DMS 273 (cell line): ENCODE measurements around the gene FZR1.

Experiments used
- DNase-seq: peaks from one replicate; lab custom pipeline; 2025; ENCODE audit not compliant: unreplicated experiment; lab: John Stamatoyannopoulos, UW

The FZR1 gene

GRCh38 chr19:3471954-3472655 is 34.0 kb upstream of the FZR1 start:
- peak; percentile 67 for DNase-seq

- DNase-seq: no peak
Measured at GRCh38 chr19:3474010-3474409, 32.1 kb upstream of the FZR1 start.

GRCh38 chr19:3474614-3475013 is 31.5 kb upstream of the FZR1 start:
- no peak for DNase-seq

- DNase-seq: no peak
Measured at GRCh38 chr19:3475449-3475848, 30.7 kb upstream of the FZR1 start.

- DNase-seq: no peak
Measured at GRCh38 chr19:3476830-3477229, 29.3 kb upstream of the FZR1 start.

GRCh38 chr19:3477506-3477905 is 28.6 kb upstream of the FZR1 start:
- no peak for DNase-seq

DNA sequence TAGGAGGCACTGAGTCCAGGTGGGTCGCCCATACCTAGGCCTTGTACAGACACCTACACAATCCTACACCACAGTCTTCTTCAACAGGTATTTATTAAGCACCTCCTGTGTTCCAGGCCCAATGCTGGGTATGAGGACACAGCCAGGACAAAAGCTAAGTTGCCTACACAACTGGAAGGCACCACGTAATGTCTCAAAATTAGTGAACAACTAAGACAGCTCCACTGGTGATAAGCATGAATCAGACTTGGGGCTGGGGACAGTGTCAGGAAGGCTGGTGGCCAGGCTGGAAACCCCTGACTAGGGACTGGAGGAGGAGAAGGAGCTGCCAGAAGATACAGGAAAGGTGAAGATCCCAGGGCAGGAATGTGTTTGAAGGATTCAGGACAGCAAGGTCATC is 28.2 kb upstream of the FZR1 start:
- no peak for DNase-seq

DNA sequence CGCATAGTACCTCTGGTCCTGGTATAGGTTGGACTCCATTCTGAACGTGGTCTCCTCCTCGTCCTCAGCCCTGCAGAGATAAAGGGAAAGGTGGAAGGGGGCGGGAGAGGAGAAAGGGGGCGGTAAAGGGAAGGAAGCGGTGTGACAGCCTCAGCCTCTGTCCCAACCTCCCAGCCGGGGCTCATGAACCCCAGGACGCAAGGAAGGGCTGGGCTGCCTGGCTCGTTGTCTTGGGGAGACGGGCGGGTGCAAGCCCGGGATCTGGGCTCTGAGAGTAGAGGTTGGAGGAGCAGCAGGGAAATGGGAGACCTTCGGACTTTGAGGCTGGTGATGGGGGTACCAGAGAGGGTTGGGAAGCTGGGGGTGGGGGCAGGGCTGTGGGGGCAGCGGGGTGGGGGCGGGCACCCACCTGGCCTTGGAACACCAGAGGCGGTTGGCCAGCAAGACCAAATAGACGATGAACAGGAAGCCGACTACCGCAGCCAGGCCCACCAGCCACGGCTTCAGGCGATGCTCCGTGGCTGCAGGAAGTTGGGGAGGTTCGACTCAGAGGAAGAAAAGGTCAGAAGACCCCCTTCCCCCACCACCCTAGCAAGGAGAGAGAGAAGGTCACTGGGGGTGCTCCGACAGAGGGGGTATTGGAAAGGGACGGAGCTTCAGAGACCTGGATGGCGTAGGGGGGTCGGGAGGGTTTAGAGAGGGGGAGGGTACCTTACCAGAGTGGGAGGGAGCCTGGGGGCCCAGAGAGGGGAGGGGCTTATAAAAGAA is 27.5 kb upstream of the FZR1 start:
- DNase-seq: no peak

GRCh38 chr19:3479177-3479833 is 26.8 kb upstream of the FZR1 start:
- peak; percentile 72 for DNase-seq

- peak; percentile 57 for DNase-seq
Measured at GRCh38 chr19:3479834-3480215, 26.3 kb upstream of the FZR1 start.

DNA sequence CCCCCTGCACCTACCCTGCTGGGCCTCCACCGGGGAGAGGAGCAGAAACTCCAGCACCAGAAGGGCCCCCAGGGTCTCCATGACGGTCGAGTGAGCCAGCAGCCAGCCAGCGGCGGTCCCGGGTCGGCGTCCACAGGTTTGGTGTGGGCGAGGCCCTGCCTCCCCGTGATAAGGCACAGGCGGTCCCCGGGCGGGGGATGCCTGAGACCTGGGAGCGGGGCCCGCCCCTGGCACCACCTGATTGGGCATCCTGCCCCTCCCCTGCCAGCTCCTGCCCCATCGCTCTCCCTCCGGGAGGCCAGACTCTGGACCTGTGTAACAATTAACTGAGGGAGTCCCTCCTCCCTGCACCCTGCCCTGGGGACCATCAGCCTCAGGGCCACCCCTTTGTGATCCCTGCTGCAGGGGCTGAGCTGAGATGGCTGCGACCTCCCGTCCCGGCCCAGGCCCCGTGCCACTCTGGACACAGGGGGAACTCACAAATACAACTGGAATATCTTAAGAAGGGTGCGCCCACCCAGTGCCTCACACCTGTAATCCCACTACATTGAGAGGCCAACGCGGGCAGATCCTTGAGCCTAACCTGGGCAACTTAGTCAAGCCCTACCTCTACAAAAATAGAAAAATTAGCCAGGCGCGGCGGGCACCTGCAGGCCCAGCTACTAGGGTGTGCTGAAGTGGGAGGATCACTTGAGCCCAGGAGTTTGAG is 25.6 kb upstream of the FZR1 start, which contains the start of gene SMIM24:
TSS of gene SMIM24 (minus strand) at position 143 of the 709 bp plus-strand sequence. CDS start at position 81, 62 bp downstream.
- DNase-seq: no peak

GRCh38 chr19:3481241-3482090 is 24.6 kb upstream of the FZR1 start:
- DNase-seq: no peak

GRCh38 chr19:3482507-3483225 is 23.4 kb upstream of the FZR1 start:
- peak; percentile 52 for DNase-seq

DNA sequence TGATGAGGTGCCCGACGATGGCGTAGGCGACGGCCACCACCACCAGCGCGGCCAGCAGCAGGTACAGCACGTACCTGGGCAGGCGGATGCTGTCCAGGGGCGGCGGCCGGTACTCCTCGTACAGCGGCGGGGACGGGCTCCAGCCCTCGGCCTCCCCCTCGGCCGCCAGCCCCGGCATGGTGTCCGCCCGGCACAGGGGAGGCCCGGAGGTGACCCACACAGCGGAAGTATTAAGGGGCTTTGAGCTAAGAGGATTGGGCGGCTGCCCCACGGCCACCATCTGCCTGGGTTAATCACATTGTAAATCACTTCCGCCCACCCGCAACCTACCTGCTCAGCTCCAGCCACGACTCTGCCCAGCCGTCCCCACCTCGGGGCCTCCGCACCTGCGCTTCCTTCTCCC is 22.9 kb upstream of the FZR1 start, which contains the start of gene SMIM44:
TSS of gene SMIM44 (minus strand) at position 216 of the 403 bp plus-strand sequence. CDS start at position 178, 38 bp downstream.
- DNase-seq: no peak

GRCh38 chr19:3491396-3492119 is 14.6 kb upstream of the FZR1 start:
- no peak for DNase-seq

DNA sequence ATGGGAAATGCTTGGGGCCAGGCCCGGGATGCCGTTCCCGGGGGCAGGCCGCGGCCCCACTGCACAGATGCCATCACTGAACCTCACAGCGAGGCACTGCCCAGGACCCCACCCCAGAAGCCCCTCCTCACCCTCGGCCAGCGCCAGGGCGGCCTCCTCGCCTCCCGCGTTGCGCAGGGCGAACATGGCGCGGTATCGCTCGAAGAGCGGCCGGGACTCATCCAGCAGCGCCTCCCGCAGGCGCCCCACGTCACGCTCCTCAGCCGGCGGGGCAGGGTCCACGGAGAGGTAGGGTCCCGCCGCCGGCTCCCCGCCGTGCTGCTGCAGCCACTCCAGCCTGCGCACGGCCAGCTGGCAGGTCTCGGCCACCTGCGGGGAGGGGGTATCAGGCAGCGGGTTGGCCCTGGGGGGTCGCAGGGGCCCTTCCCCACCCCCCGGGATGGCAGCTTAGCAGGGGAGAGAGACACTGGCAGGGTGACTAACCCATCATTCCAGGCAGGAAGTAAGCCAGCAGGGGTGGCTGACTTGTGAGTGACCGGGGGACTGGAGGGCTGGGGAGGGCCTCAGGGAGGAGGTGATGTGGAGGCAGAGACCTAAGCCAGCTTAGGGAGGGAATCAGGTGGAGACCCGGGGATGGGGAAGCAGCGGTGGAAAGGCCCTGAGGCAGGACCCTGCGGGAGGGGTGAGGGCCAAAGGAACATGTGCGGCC is 13.8 kb upstream of the FZR1 start:
- no peak for DNase-seq

GRCh38 chr19:3492919-3493318 is 13.2 kb upstream of the FZR1 start:
- no peak for DNase-seq

DNA sequence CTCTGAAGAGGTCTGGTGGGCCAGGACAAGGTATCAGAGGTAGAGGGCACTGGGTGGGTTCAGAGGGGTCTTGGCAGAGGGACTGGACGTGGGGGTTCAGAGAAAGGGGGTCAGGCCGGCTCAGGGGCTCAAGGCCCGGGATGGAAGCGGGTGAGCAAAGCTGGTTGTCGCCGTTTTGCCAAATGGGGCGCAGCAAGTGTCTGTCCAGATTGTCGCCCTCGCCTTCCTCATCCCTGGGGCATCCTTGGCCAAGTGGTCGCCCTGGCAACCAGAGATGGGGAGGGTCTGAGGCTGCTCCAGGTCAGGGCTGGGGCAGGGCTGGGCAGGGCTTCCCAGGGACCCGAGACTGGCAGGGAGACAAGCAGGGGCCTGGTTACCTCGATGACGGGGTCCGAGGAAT is 12.5 kb upstream of the FZR1 start:
- no peak for DNase-seq
